ENCODE results near the gene TEPSIN. TPM values are rescaled to one million over a fixed set of nuclear protein-coding genes. Genes with fewer than 3 reads are reported as not detected.

TEPSIN gene
- total RNA-seq, 1 donor from 2014 or later, result 42.3 TPM

DNA sequence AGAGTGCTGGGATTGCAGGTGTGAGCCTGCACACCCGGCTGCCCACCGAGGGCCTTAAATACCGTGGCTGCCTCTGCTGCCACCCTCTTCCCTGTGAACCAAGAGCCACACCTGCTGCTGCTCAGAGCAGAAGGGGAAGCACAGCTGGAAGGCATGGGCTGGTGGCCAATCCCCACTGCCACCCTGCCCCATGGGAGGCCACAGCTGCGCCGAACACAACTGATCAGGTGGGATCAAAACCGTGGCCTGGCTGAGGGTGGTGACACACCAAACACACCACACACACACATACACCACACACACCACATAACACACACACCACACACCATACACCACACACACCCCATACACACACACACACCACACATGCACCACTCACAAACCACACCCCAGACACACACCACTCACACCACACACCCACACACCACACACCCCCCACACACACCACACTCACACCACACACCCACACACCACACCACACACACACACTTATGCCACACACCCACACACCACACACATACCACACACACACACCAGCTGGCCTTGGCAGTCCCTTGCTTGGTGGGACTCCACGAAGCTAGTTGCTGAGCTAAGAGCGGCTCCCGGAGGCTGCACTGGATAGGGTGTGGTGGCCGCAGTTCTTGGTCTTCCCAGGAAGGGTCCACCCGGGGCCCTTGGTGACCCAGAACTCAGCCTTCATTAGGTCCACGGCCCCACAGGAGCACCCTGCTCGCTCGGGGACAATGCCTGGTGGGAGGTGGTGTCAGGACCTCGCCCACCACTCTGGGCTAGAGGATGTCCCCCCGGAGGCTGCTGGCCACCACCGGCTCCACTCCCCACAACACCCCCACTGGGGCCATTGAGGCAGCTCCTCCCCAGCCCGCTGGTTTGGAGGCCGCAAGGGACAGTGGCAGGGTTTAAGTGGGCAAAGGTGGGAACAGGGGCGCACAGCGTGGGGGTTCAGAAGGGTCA lies 31.0 kb downstream of the TEPSIN start:
- Mint-ChIP-seq H3K36me3 (ENCODE audit: unreplicated experiment) (no peaks in the 10 kb centered on the region), H3K27ac (ENCODE audit: unreplicated experiment) (no peak overlapping the region), H3K27me3 (ENCODE audit: unreplicated experiment) (no peaks in the 10 kb centered on the region), H3K4me1 (ENCODE audit: unreplicated experiment) (peaks cover 3% of the 10 kb centered on the region), H3K4me3 (ENCODE audit: unreplicated experiment) (no peak overlapping the region), H3K9me3 (ENCODE audit: unreplicated experiment) (no peaks in the 10 kb centered on the region)
- TF ChIP-seq, protein P1, sequence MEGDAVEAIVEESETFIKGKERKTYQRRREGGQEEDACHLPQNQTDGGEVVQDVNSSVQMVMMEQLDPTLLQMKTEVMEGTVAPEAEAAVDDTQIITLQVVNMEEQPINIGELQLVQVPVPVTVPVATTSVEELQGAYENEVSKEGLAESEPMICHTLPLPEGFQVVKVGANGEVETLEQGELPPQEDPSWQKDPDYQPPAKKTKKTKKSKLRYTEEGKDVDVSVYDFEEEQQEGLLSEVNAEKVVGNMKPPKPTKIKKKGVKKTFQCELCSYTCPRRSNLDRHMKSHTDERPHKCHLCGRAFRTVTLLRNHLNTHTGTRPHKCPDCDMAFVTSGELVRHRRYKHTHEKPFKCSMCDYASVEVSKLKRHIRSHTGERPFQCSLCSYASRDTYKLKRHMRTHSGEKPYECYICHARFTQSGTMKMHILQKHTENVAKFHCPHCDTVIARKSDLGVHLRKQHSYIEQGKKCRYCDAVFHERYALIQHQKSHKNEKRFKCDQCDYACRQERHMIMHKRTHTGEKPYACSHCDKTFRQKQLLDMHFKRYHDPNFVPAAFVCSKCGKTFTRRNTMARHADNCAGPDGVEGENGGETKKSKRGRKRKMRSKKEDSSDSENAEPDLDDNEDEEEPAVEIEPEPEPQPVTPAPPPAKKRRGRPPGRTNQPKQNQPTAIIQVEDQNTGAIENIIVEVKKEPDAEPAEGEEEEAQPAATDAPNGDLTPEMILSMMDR (IDR thresholded peaks at IDR 0.05), result no peak
- DNase-seq (ENCODE audit: extremely low spot score, unreplicated experiment), result no peak

- Mint-ChIP-seq H3K4me1 (ENCODE audit: unreplicated experiment) (peaks cover 3% of the 10 kb centered on the region), H3K36me3 (ENCODE audit: unreplicated experiment) (no peaks in the 10 kb centered on the region), H3K27me3 (ENCODE audit: unreplicated experiment) (no peaks in the 10 kb centered on the region), H3K27ac (ENCODE audit: unreplicated experiment) (no peak overlapping the region), H3K9me3 (ENCODE audit: unreplicated experiment) (no peaks in the 10 kb centered on the region), H3K4me3 (ENCODE audit: unreplicated experiment) (no peak overlapping the region)
- no peak for DNase-seq (ENCODE audit: extremely low spot score, unreplicated experiment)
- TF ChIP-seq, protein P1 (IDR thresholded peaks at IDR 0.05), result no peak
Observed at GRCh38 chr17:81206657-81207056, 32.2 kb downstream of the TEPSIN start.

- H3K4me3 Mint-ChIP-seq (ENCODE audit: unreplicated experiment), result no peak overlapping the region
- no peaks in the 10 kb centered on the region for H3K9me3 Mint-ChIP-seq (ENCODE audit: unreplicated experiment)
- DNase-seq (ENCODE audit: extremely low spot score, unreplicated experiment), result no peak
- no peaks in the 10 kb centered on the region for H3K27me3 Mint-ChIP-seq (ENCODE audit: unreplicated experiment)
- peaks cover 3% of the 10 kb centered on the region for H3K4me1 Mint-ChIP-seq (ENCODE audit: unreplicated experiment)
- TF ChIP-seq, protein P1 (IDR thresholded peaks at IDR 0.05), result no peak
- no peaks in the 10 kb centered on the region for H3K36me3 Mint-ChIP-seq (ENCODE audit: unreplicated experiment)
- no peak overlapping the region for H3K27ac Mint-ChIP-seq (ENCODE audit: unreplicated experiment)
Observed at GRCh38 chr17:81206166-81206565, 32.7 kb downstream of the TEPSIN start.

DNA sequence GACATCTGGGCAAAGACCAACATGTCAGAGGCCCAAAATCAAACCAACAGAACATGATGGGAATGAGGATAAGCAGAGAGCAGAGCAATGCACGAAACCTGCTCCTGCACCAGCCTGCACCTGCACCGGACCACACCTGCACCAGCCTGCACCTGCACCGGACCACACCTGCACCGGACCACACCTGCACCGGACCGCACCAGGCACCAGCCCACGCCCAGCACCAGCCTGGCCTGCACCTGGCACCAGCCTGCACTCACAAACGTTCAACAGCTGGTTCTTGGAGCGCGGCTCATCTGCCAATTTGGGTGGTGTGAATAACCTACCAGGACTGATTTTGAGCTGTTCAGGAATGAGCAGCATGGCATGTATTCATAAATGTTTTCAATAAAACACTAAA lies 34.3 kb downstream of the TEPSIN start:
- DNase-seq (ENCODE audit: extremely low spot score, unreplicated experiment), result no peak
- Mint-ChIP-seq H3K27me3 (ENCODE audit: unreplicated experiment) (no peaks in the 10 kb centered on the region), H3K27ac (ENCODE audit: unreplicated experiment) (no peak overlapping the region), H3K36me3 (ENCODE audit: unreplicated experiment) (no peaks in the 10 kb centered on the region), H3K9me3 (ENCODE audit: unreplicated experiment) (no peaks in the 10 kb centered on the region), H3K4me1 (ENCODE audit: unreplicated experiment) (no peaks in the 10 kb centered on the region), H3K4me3 (ENCODE audit: unreplicated experiment) (no peak overlapping the region)
- TF ChIP-seq, protein P1 (IDR thresholded peaks at IDR 0.05), result no peak

GRCh38 chr17:81203136-81203535 lies 35.7 kb downstream of the TEPSIN start:
- H3K27ac Mint-ChIP-seq (ENCODE audit: unreplicated experiment), result no peak overlapping the region
- H3K9me3 Mint-ChIP-seq (ENCODE audit: unreplicated experiment), result no peaks in the 10 kb centered on the region
- H3K36me3 Mint-ChIP-seq (ENCODE audit: unreplicated experiment), result no peaks in the 10 kb centered on the region
- H3K4me1 Mint-ChIP-seq (ENCODE audit: unreplicated experiment), result no peaks in the 10 kb centered on the region
- no peak overlapping the region for H3K4me3 Mint-ChIP-seq (ENCODE audit: unreplicated experiment)
- no peak for DNase-seq (ENCODE audit: extremely low spot score, unreplicated experiment)
- TF ChIP-seq, protein P1 (IDR thresholded peaks at IDR 0.05), result no peak
- no peaks in the 10 kb centered on the region for H3K27me3 Mint-ChIP-seq (ENCODE audit: unreplicated experiment)

Measured in osteocyte (in vitro differentiated cells).